Stimulated activated CD8-positive, alpha-beta memory T cell treated with anti-CD3 and anti-CD28 coated beads, Interleukin-12 subunit alpha, Interleukin-12 subunit beta, amount 100 ng/mL, for 24 hours (primary cell): ENCODE measurements around the gene RUNX1.

Experiments used
- DNase-seq: peaks from one replicate; pipeline ENCODE4 v3.0.0-alpha.2; 2020; ENCODE audit errors: extremely low read depth

Gene RUNX1

DNA sequence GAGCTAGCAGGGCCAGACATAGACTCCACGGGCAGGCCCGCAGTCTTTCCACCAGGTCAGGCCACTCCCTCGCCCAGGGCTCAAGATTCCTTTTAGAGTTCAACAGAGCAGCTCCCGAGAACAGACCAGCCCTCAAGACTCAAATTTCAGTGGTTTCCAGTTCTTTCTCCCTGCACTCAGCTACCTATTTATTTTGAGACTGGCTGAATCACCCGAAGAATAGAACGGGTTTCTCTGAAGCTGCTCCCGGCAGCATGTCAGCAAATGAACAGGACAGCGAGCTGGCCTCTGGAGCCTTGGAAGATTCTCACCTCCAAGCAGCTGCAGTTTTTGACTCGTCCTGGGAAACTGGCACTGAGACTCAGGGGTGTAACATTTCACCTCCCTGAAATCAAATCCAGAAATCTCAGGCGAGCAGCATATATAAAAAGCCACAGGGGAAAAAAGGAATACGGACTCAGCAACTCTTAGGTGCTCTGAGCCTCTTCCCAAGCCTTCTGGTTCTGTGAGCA lies 202.4 kb downstream of the RUNX1 start:
- no peak for DNase-seq

DNA sequence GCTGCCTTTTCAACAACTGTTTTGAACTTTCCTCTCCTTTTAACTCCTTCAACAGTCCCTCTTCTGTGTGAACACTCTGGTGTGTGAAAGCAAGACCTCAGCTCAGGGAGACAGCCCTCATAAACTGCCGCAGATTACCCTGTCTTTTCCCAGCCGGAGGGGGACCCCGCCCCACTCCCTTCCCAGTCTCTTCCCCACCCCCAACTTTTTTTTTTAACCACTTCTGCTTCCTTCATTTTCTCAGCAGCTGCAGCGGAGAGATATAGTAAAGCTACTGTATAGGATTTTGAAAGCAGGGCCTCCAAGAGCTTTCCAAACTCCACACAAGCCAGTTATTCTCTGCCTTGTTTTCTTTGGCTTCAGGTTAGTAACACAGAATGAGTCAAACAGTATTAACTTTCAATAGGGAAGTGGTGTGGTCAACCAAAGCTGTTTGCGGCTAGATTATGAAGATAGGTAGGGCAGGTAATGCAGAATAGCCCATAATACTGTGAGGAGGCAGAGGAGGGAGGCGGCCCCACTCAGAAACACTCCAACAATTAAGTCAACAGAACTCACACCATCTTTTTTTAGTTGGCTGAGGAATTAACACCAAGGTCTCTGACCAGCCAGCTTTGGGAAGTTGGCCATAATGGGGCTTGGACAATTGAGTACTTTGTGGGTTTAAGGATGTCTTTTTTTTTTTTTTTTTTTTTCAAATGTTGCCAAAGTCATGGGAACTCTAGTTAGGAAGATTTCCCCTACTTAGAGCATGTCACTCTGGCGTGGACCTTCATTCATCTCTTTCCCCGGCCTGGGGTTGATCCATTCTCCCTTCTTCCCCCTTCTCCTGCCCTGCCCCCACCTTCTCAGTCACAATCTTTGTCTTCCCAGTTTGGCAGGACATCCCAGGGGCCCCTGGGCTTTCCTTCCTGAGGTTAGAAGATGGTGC lies 203.3 kb downstream of the RUNX1 start:
- no peak for DNase-seq

DNA sequence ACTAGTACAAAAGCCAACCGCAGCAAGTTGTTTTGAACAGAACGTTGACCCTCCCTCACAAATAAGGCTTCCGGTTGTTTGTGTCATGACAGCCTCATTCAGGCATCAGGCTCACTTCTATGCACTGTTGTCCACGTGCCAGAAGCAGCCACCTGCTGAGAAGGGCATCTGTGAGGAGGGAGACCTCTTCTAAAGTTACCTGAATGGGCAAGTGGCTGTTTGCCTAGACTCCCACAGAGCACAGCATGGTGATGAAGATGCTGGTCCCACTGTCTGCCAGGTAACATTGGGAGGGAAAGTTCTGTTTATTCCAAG lies 204.2 kb downstream of the RUNX1 start:
- DNase-seq = no peak

DNA sequence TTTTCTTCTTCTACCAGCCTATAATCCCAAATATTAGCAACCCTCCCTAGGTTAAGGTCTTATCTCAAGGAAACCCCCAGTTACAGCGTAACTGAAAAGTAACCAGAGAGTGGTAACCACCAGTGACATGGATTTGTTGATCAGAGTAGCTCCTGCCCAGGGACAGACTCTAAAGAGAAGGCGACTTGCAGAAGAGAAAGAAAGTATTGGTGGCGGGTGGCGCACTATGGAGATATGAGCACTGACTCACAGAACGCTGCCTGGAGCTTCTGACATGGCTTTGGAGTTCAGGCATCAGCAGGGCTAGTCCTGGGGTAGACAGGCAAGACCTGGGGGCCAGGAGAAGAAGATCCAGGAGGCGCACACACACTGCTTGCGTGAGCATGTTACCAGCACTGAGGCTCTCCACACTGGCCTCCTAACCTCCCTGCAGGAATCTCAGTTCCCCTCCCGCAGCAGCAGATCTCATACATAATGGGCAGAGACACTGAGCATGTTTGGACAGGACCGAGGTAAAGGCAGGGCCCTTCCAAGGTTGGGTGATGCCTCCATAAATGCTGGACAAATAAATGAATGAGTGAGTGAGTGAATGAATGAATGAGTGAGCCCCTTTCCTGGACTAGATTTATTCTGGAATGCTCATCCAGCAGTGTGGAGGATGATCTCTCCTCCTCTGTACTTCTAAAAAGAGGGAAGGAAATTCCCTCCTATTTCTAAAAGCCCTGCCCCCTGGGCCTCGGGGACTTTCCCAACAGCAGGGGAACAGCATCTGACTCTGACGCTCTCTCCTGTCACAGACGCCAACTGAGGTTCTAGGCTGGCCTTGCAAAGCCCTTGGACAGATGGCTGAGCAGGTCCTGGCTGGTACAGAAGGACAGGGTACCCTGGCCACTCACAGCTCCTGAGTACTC lies 204.8 kb downstream of the RUNX1 start:
- no peak for DNase-seq

DNA sequence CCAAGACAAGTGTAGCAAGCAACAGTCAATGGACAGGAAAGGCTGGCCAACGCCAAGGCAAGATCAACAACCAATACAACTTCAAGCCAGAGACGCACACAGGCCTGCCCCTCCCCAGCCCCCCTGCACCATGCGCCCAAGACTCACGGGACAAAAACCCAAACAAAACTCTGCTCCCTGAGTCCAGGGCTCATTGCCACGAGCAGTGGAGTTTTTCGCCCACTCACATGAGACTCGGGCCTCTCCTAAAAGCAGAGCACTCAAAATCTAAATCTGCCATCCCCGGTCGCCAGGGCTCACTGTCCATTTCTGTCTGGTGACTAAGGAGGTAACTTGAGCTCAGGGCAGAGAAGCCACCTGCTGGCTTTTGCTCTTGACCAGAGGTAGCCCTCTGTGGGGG lies 205.5 kb downstream of the RUNX1 start:
- no peak for DNase-seq

DNA sequence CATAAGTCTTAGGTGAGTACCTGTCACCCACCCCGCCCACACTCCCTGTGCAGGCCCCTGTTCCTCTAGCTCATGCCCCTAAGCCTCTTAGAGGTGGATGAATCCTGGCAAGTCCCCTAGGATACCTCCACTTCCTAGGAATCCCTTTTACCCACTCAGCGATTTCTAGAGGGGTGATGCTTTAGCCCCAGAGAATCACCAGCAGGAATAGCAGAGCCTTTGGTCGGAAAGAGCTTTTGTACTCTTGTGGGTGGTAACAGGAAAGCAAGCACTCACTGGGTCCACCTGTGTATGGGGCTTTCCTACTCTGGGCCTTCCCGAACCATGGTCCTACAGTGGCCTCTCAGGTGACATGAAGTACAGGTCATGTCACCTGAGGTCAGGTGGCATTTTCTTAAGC lies 207.9 kb downstream of the RUNX1 start:
- DNase-seq = no peak

DNA sequence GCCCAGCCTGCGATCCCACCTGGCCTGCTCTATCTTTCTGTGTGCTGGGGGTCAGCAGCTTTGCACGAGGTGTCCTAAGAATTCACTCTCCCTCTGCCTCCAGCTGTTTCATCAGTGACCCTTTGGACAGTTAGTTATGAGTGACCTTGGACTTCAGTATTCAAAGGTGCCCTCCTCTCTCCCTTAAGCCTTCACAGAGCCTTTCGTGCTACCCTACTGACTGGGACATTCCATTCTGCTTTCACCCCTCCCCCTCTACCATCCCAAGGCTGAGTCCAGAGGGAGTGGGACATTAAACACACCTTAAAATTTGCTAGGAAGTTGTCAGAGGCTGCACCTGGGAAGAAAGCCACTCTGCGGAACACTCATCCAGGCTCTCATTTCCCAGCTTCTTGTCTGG lies 208.4 kb downstream of the RUNX1 start:
- no peak for DNase-seq

DNA sequence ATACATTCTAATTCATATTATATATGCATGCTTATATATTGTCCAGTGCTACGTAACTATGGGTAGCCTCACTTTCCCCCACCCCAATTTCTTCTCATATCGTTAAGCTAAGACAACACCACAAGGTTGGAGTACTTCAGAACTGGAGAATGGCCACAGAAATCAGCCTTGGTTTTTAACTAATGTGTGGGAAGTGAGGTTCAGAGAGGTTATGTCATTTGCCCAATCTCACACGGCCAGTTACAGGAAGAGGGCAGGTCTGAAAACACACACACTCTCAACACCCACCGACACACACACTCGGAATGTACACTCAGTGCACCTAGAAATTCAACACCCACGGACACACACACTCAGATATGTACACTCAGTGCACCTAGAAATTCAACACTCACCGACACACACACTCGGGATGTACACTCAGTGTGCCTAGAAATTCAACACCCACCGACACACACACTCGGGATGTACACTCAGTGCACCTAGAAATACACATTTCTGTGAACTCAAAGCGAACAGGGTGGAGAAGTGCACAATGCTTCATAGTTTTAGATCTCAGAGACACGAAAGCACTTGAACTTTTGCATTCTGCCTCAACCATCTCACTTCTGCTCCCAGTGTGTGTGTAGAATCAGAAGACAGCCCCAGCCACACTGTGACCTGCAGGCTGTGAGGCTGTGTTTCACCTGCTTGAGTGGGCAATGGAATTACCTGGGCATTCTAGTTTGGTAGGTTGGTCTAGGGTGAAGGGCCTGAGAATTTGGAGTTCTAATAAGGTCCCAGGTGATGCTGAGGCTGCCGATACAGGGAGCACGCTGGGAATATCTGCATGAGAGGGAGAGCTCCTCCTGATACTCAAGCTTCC lies 209.9 kb downstream of the RUNX1 start:
- no peak for DNase-seq

DNA sequence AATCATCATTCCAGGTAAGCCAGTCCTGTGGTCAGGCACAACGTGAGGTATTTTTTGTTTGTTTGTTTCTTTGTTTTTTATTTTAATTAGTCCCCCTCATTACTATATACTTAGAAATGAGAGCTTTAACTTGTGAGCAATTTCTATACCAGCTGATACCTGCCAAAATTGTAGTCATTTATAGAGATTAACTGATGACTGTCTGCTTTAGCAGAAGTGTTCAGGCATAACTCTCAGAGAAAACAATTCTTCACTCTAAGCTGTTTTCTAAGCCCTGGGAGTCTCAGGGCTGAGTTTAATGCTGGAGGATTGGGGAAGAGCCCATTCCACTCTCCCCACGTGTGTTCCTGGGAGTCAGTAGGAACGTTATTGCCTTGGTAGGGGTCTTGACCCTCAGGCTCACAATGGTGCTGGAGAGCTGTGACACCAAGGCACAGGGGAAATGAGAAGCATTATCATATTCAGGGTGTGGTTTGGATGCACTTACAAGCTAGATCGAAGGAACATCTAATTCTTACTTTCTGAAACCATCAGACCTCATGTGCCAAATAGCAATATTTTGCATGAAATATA lies 212.1 kb downstream of the RUNX1 start:
- no peak for DNase-seq

DNA sequence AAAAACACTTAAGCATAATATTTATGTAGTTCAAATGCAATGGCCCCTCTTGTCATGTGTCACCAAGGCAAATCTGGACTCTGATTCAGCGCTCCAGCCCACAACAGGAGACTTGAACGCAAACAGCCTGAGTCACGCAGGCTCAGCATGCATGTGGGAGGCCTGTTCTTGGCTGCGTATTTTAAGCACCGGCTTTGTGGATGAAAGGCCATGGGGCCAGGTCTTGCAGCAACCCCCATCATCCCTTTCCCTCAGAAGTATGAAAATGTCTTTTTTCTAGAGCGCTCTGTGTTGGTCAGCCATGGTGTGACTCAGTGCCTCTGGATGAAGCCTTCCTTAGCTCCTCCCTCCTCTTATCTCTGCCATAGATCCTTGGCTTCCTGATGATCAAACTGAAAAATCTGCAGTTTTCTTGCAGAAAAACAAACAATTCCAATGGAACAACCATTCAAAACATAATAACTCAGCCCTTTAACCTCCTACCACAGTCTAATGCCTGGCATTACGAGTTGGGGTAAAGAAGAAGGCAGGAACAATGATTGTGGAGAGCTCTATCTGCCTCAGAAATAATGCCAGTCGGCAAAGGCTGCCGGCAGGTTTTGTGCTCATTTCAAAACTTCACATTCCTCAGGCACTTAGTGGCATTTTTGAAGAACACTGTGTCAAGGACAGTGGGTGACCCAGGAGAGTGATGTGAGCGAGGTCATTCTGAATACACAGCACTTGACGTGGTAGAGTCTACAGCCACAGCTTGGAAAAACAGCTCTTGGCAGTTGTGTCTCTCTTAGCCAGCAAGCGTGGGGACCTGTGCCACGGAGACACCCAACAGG lies 212.8 kb downstream of the RUNX1 start:
- no peak for DNase-seq

DNA sequence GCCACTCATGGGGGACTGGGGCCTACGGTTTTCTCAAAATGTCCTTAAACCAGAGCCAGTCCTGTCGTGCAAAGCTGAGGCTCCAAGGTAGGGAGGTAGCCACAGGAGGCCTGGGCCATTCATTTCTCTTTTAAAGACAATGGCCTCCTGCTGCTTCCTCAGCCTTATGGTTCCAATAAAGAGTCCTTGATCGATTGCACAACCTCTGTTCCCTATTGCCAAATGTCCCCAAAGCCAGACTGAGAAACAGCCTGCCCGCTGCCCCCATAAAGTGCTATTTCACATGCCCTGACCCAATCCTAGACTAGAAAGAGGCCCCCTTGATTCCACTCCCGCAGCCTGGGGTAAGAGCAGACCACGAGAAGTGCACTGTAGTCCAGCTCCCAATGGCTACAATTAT lies 213.6 kb downstream of the RUNX1 start:
- no peak for DNase-seq

DNA sequence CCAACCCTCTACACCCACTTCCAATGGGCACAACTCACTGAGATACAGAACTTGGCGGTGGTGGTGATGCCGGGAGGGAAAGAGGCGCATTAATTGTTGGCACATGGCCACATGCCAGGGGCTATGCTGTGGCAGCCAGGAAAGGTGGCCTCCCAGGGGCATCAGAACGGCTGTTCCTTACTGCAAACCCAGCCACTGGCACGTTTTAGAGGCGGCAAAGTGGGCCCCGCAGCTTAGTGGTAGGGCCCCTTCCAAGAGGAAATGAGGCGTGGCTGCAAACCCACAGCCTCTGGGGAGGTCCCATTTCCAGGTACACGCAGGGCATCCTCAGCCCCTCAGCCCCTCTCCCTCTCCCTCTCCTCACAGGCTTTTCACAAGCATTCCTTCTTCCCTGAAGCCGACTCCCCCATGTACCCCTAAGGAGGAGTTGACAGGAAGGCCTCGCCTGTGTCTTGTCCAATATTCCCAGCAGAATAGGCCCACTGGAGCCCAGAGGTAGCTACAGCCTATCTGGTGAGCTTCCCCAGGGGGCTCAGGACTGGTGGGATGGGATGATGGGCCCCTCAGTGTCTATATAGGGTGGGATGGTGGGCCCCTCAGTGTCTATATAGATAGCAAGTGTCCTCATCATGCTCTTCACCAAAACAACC lies 214.1 kb downstream of the RUNX1 start:
- no peak for DNase-seq

DNA sequence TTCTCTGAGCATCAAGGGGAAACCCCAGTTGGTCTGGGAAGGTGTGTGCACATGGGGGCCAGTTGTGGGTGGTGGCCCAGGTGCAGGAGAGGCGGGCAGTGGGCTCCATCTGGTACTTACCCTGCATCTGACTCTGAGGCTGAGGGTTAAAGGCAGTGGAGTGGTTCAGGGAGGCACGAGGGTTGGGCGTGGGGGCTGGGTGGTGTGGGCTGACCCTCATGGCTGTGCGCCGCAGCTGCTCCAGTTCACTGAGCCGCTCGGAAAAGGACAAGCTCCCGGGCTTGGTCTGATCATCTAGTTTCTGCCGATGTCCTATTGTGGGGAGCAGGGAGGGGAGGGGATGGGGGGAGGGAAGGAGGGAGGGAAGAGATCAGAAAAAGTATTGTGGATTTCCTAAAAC lies 214.8 kb downstream of the RUNX1 start:
- DNase-seq = no peak

DNA sequence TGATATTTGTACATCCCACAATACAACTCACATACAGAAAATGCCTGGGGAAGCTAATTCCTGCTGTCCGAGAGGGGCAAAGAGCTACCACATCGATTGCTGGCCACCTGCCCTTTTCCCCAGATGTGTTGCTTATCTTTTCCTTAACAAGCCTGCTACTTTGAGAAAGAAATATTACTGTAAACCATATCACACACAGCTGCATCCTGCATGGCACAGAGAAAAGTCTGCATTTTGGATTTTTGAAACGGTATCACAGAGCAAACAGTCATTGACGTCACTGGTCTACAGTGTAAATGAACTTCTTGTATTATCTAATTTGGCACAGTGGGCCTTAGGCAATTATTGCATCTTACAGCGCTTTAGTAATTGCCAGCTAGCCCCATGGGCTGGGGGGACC lies 215.6 kb downstream of the RUNX1 start:
- no peak for DNase-seq

DNA sequence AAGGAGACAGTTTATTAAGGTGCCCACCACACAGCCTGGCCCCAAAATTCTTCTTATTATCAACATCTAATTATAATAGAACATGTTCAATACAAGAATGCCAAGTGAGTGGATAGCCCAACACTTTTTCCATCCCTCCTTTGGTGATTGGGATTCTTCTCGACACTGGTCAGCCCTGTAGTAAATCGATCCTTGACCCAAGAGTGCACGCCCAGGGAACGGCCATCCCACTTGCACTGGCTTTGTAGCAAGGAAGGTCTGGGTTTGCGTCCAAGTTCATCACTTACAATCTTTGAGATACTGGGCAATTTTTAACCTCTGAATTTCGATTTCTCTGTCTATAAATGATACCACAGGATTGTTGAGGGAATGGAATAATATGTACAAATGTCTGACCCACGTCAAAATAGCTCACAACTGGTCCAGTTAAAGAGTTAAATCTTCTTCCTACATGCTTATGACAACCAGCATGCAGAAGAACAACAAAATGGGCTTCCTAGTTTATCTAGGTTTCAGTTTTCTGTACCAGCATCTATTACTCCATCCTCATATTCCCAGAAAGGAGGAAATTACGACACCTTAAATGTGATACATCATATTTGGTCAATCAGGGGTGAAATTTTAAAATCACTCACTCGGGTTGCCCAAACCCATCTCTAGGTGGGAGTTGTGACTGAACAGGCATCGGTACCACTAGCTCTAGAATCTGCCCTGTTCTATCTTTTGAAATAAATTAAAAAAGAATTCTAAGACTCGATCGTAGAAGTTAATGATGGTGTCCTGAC lies 218.5 kb downstream of the RUNX1 start:
- DNase-seq = no peak

DNA sequence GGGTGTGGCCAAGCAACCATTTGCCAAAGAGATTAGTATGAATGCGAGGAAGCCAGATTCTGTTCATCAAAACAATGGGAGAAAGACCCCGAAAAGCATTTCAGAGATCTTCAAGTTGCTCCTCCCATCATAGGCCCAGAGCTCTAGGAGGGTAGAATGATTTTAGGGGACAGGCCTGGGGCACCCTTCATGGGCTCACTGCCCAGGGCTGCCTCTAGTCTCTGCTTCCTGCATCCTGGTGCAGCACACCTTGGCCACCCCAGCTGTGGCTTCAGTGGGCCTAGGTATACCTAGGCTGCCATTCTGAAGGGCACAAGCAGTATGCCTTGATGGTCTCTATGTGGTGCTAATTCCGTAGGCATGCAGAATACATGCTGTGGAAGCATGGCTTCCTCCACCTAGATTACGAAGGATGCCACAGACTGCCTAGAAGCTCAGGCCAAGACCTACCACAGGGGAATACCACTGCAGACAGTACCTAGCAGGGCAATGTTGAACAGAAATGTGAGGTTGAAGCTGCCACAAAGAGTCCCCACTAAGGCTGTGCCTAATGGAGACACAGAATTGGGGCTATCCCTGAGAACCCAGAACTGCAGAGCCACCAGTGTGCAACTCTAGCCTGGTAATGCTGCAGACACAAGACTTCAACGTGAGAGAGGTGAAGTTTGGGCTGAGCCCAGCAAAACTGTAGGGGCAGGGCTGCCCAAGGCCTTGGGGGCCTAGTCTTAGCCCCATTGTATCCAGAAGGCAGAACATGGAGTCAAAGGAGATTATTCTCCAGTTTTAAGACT lies 221.5 kb downstream of the RUNX1 start:
- DNase-seq = no peak

DNA sequence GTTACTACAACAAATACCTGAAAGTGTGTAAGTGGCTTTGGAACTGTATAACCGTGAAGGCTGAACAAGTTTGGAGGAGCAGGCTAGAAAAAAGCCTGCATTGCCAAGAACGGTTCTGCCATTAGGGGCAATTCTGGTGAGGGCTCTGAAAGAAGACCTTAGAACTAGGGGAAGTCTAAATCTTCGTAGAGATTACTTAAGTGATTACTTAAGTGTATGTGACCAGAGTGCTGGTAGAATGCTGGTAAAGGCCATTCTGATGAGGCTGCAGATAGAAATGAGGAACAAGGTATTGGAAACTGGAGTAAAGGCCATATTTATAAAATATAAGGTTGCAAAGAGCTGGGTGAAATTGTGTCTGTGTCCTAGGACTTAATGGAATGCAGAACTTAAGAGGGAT lies 222.3 kb downstream of the RUNX1 start:
- DNase-seq = no peak

DNA sequence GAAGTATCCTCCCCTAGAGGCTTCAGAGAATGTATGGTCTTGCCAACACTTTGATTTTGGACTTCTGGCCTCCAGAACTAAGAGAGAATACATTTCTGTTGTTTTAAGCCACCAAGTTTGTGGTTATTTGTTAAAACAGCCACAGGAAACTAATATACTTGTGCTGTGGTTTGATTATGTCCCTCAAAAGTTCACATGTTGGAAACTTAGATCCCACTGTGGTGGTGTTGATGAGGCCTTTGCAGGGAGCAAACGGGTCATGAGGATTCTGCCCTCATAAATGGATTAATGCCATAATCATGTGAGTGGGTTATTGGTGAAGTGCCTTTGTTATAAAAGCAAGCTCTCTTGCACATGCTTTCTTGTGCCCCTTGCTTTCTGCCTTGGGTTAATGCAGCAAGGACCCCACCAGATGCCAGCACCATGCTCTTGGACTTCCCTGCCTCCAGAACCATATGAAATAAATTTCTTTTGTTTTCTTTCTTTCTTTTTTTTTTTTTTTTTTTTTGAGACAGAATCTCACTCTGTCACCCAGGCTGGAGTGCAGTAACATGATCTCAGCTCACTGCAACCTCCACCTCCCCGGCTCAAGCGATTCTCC lies 223.1 kb downstream of the RUNX1 start:
- DNase-seq = no peak
